ENCODE measurements around the gene SPO11.
A peak's percentile ranks its signal among the peaks of the same experiment; 100 is the strongest.

Gene SPO11

DNA sequence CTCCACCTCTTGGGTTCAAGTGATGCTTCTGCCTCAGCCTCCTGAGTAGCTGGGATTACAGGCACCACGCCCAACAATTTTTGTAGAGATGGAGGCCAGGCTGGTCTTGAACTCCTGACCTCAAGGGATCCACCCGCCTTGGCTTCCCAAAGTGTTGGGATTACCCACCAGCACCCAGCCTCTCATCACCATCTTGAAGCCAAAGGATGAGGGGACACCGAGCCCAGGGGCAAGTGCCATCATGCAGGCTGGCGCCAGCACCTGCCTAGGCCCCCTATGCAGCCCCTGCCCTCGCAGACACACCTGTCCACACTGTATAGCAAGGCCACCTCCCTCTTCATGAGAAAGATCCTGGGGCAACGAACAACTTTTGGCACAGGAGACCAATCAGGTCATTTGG lies 56.3 kb downstream of the SPO11 start:
- TF ChIP-seq, protein P1, sequence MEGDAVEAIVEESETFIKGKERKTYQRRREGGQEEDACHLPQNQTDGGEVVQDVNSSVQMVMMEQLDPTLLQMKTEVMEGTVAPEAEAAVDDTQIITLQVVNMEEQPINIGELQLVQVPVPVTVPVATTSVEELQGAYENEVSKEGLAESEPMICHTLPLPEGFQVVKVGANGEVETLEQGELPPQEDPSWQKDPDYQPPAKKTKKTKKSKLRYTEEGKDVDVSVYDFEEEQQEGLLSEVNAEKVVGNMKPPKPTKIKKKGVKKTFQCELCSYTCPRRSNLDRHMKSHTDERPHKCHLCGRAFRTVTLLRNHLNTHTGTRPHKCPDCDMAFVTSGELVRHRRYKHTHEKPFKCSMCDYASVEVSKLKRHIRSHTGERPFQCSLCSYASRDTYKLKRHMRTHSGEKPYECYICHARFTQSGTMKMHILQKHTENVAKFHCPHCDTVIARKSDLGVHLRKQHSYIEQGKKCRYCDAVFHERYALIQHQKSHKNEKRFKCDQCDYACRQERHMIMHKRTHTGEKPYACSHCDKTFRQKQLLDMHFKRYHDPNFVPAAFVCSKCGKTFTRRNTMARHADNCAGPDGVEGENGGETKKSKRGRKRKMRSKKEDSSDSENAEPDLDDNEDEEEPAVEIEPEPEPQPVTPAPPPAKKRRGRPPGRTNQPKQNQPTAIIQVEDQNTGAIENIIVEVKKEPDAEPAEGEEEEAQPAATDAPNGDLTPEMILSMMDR (IDR thresholded peaks at IDR 0.05; ENCODE audit: control extremely low read depth, extremely low read depth, low read depth, missing control alignments) = no peak
- ChIA-PET POLR2A (no interaction called here), CTCF (interaction anchor here (1.0 to 5.4 kb wide), 2 partner anchors 110 to 113 kb away, joined by 3 to 17 read pairs; no protein-coding TSS in a partner anchor)
- DNase-seq (ENCODE audit: extremely low spot score) = no peak

- CTCF ChIA-PET = interaction anchor here (5.4 kb wide), 1 partner anchor 109 kb away, joined by 17 read pairs; no protein-coding TSS in a partner anchor
- POLR2A ChIA-PET = interaction anchor here (1.3 kb wide), 1 partner anchor 11 kb away, joined by 5 read pairs; no protein-coding TSS in a partner anchor
- no peak for DNase-seq (ENCODE audit: extremely low spot score)
- TF ChIP-seq, protein P1 (IDR thresholded peaks at IDR 0.05; ENCODE audit: control extremely low read depth, extremely low read depth, low read depth, missing control alignments) = no peak
Observed at GRCh38 chr20:57386762-57387161, 57.2 kb downstream of the SPO11 start.

DNA sequence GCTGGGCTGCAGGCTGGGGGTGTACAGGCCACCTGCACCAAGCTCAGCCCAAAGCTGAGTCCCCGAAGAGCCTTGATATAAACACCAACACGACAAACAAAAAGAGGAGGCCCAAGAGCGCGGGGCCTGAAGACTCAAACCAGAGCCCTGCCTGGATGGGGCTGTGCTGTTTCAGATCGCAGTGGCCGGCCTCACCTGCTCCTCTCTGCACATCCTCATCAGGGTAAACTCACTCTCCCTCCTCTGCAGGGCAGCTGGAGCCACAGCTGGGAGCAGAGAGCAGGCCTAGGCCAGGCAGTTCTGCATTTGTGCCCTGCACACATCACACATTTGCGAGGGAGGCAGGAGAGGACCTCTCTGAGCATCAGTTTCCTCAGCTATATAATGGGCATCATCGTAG lies 57.9 kb downstream of the SPO11 start:
- POLR2A ChIA-PET = interaction anchor here (1.3 kb wide), 1 partner anchor 10 kb away, joined by 5 read pairs; no protein-coding TSS in a partner anchor
- TF ChIP-seq, protein P1 (IDR thresholded peaks at IDR 0.05; ENCODE audit: control extremely low read depth, extremely low read depth, low read depth, missing control alignments) = no peak
- CTCF ChIA-PET = interaction anchor here (1.2 to 5.4 kb wide), 3 partner anchors 9 to 109 kb away, joined by 3 to 17 read pairs (median 4); no protein-coding TSS in a partner anchor
- no peak for DNase-seq (ENCODE audit: extremely low spot score)

DNA sequence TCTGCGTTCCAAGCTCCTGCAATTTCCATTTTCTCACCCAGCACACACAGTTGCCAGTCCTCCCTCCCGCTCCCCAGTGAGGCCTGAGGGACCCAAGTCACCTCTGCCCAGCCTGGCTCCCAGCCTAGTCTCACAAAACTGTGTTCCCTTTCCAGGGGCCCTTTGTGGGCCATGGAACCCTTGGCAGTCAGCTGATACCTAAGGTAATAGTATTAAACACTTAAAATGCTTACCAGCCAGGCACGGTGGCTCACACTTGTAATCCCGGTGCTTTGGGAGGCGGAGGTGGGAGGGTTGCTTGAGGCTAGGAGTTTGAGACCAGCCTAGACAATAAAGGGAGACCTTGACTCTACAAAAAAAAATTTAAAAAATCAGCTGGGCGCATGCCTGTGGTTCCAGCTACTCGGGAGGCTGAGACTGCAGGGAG lies 58.4 kb downstream of the SPO11 start:
- no peak for DNase-seq (ENCODE audit: extremely low spot score)
- TF ChIP-seq, protein P1 (IDR thresholded peaks at IDR 0.05; ENCODE audit: control extremely low read depth, extremely low read depth, low read depth, missing control alignments) = no peak
- ChIA-PET POLR2A (interaction anchor here (1.1 to 1.3 kb wide), 2 partner anchors 10 to 18 kb away, joined by 5 read pairs; no protein-coding TSS in a partner anchor), CTCF (interaction anchor here (0.9 to 5.4 kb wide), 6 partner anchors 9 to 118 kb away, joined by 3 to 17 read pairs (median 4); no protein-coding TSS in a partner anchor)

- POLR2A ChIA-PET = interaction anchor here (1.1 to 2.4 kb wide), 3 partner anchors 9 to 17 kb away, joined by 5 to 15 read pairs (median 6); no protein-coding TSS in a partner anchor
- peak; percentile 85 for DNase-seq (ENCODE audit: extremely low spot score)
Observed at GRCh38 chr20:57388953-57389694, 59.5 kb downstream of the SPO11 start.

More at GRCh38 chr20:57388953-57389694, 59.5 kb downstream of the SPO11 start:
- TF ChIP-seq, protein P1 (IDR thresholded peaks at IDR 0.05; ENCODE audit: control extremely low read depth, extremely low read depth, low read depth, missing control alignments) = peak; percentile 56
- CTCF ChIA-PET = interaction anchor here (0.9 to 5.4 kb wide), 13 partner anchors 8 to 117 kb away, joined by 3 to 18 read pairs (median 4); no protein-coding TSS in a partner anchor

Data from GM10248 (cell line).